Fibroblast of gingiva (primary cell): ENCODE results near the gene GRK6.
"Not testable (repeated sequence)": the region's sequence is repeated elsewhere in the genome, so short reads cannot be mapped to it uniquely, and the experiment has no call there.

Source experiments
- DNase-seq: peaks from one replicate; pipeline ENCODE4 v3.0.0-alpha.2; 2011; ENCODE audit warnings: low read depth

Gene GRK6

GRCh38 chr5:177399997-177400868 is 26.2 kb upstream of the GRK6 start, which contains the start of gene PFN3:
PFN3 (minus strand) TSS chr5:177400661; CDS start chr5:177400576, 85 bp downstream.
- DNase-seq = no peak

- DNase-seq = peak; percentile 31
Measured at GRCh38 chr5:177402271-177403043, 24.0 kb upstream of the GRK6 start.

- DNase-seq = no peak
Measured at GRCh38 chr5:177403102-177403791, 23.2 kb upstream of the GRK6 start.

GRCh38 chr5:177403792-177404640 is 22.5 kb upstream of the GRK6 start:
- peak; percentile 77 for DNase-seq

GRCh38 chr5:177404641-177405179 is 21.8 kb upstream of the GRK6 start:
- no peak for DNase-seq

GRCh38 chr5:177405312-177405711 is 21.2 kb upstream of the GRK6 start:
- no peak for DNase-seq

GRCh38 chr5:177405805-177406204 is 20.7 kb upstream of the GRK6 start:
- DNase-seq = no peak

- DNase-seq = no peak
Measured at GRCh38 chr5:177409043-177409801, 17.3 kb upstream of the GRK6 start, which contains the start of gene F12. F12 (minus strand) TSS chr5:177409564; CDS start chr5:177409527, 37 bp downstream.

GRCh38 chr5:177410575-177410974 is 15.9 kb upstream of the GRK6 start:
- DNase-seq = no peak

- DNase-seq = no peak
Measured at GRCh38 chr5:177412603-177413233, 13.8 kb upstream of the GRK6 start.

- DNase-seq = no peak
Measured at GRCh38 chr5:177414481-177414880, 12.0 kb upstream of the GRK6 start.

GRCh38 chr5:177417081-177417480 is 9.4 kb upstream of the GRK6 start:
- not testable (repeated sequence) for DNase-seq

GRCh38 chr5:177419046-177419445 is 7.4 kb upstream of the GRK6 start:
- peak; percentile 39 for DNase-seq

GRCh38 chr5:177420472-177420871 is 6.0 kb upstream of the GRK6 start:
- not testable (repeated sequence) for DNase-seq

GRCh38 chr5:177421062-177421798 is 5.2 kb upstream of the GRK6 start:
- DNase-seq = no peak

GRCh38 chr5:177423671-177424070 is 2.8 kb upstream of the GRK6 start:
- no peak for DNase-seq

GRCh38 chr5:177425196-177425800 is 1.2 kb upstream of the GRK6 start:
- DNase-seq = no peak

- peak; percentile 100 for DNase-seq
Measured at GRCh38 chr5:177425801-177426565, 493 bp upstream of the GRK6 start.
